GM21447 (cell line): ENCODE results near the gene ABHD4.
A peak's percentile ranks its signal among the peaks of the same experiment; 100 is the strongest.
"Not testable (repeated sequence)": the region's sequence is repeated elsewhere in the genome, so short reads cannot be mapped to it uniquely, and the experiment has no call there.

ENCODE experiments used
- ATAC-seq: cut with Tn5 transposase; IDR thresholded peaks from one replicate; pipeline ENCODE4 v1.9.1; 2021; ENCODE audit not compliant: unreplicated experiment

ABHD4 gene

DNA sequence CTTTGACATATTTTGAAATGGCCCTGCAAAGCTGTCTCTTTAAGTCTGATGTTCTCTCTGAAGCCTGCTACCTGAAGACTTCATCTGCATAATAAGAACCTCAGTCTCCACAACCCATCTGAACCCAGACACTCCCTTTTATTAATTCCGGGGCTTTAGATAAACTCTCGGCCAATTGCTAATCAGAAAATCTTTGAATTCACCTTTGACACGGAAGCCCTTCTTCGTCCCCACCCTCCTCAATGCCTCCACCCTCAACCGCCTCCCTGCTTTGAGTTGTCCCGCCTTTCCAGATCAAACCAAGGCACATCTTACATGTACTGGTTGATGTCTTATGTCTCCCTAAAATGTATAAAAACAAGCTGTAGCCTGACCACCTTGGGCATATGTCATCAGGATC is 28.5 kb downstream of the ABHD4 start:
- no peak for ATAC-seq

- ATAC-seq: no peak
Observed at GRCh38 chr14:22627506-22628263, 29.6 kb downstream of the ABHD4 start.

DNA sequence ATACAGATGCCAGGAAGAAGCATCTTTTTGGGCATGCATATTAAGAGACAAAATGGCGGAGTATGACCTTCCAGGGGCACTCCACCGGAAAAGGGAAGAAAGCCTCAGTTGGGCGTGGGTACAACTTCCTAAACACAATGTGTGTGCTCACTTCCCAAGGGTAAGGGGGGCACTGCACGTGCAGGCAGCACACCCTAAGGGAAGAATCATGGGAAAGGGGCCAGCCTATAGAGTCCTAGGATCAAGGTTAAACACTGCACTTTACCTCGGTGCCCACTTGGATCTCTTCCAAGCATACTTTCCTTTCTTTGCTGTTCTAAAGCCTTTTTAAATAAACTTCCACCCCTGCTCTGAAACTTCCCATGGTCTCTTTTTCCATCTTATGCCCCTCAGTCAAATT is 31.3 kb downstream of the ABHD4 start:
- no peak for ATAC-seq

DNA sequence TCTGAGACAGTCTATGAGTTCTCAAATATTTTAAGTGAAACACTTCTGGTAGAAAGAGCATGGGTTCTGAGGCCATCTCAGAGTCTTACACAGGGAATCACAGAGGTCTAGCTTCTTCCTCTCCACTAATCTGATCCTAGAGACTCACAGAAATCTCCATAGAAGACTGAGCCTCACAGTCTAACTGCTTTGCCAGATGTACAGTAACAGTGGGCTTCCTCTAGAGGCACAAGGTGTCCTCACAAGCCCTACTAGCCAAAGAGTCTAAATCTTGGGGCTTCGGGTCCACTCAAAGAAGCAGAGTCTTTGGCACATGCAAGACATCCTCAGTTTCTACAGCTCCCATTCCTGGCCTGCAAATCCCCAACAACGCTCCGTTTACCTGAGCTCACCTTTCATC is 32.0 kb downstream of the ABHD4 start:
- ATAC-seq: no peak

DNA sequence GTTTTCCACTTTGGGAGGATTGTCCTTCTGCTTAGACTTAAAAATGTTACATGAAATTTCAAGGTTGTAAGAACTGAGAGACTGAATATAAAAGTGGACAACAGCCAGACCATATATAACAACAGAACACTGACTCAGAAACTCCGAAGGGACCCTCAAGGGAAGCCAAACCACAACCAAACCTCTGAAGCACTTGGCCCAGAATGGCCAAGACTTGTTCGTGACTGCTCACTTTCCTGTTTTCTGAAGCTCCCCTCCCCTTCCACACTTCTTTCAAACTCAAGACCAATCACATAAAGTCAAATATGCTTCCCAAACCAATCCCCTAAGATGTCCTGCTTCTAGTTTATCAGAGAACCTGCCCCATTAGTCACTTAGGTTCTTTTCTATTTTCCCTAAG is 32.4 kb downstream of the ABHD4 start:
- ATAC-seq: no peak

DNA sequence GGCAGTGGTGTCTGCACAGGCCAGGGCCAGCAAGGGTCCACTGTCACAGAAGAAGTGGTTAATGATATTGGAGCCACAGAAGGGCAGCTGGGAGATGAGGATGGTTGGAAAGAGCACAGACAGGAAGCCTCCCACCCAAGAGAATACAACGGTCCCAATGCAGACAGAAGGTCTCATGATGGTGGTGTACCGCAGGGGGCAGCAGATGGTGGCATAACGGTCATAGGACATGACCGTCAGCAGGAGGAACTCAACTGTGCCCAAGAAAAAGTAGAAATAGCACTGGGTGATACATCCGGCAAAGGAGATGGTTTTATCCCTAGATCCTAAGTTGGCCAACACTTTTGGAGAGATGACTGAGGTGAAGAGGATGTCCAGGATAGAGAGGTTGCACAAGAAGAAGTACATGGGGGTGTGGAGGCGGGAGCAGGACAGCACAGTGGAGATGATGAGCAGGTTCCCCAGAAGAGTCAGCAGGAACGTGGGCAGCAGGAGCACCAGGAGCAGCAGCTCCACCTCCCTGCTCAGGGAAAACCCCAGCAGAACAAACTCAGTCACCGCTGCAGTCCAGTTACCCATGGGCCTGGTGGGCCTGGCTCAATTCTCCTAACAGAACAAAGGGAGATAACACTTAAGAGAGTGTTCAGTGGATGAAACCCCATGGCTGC is 36.3 kb downstream of the ABHD4 start:
- ATAC-seq: no peak

GRCh38 chr14:22635980-22636379 is 37.9 kb downstream of the ABHD4 start:
- ATAC-seq: not testable (repeated sequence)

- ATAC-seq: no peak
Observed at GRCh38 chr14:22640192-22640591, 42.1 kb downstream of the ABHD4 start.

DNA sequence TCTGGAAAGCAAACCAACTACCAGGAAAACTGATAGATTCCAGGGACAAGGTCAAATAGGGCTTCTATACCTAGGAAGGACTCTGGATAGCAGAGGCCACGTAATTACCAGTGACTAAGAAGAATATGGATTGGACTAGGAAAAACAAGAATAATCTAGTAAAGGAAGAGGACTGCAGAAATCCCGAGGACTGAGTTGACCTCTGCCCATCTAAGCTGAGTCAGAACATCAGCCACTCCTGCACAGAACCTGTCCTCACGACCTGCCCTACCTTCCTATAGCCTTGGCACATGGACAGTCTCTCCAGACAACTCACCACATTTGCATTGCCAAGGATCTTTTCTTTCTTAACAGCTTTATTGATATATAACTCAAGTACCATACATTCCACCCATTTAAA is 43.7 kb downstream of the ABHD4 start:
- no peak for ATAC-seq

- no peak for ATAC-seq
Observed at GRCh38 chr14:22644305-22644635, 46.2 kb downstream of the ABHD4 start, which contains the start of gene OR6J1. Gene OR6J1 (minus strand): TSS chr14:22644352. CDS start chr14:22634811, 9,541 bp downstream.

- ATAC-seq: no peak
Observed at GRCh38 chr14:22646570-22647254, 48.6 kb downstream of the ABHD4 start.

DNA sequence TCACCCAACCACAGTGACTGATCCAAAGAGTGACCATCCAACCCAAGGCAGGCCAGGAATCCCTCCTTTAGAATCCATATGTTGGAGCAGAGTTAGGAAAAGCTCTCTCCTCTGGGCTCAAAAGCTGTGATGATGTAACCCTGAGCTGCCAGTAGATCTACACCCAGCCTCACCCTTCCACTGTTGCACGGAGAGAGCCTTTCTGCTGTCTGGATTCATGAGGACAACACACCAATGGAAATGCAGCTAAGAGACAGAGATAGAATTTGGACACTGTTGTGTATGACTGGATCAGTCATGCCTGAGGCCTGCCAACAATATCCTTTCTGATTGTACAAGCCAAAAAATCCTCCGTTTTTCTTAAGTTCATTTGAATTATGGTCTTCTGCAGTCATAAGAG is 50.4 kb downstream of the ABHD4 start:
- ATAC-seq: no peak

DNA sequence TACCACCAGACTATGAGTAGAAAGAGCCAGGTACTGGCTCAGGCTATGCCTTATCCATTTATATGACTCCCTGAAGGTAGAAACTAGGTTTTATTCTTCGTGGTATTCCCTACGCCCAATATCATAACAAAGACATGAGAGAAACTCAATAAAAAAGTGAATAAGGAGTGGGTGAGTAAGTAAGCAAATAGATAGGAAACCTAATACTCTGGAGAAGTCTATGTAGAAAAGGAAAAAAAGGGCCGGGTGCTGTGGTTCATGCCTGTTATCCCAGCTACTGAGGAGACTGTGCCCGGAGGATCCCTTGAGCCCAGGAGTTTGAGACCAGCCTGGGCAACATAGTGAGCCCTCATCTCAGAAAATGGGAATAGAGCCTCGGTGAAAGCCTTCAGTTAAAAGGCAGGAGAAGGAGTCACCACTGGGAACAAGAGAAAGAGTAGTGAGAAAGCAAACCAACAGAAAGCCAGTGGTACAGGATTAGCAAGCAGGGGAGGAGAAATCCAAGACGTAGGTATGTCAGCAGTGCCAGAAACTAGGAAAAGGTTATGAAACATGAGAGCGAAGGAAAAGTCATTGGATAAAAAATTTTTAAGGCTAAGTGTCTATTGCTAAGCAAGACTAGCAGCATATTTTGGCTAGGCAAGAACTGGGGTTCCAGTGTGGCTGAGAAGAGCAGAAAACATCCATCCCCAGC is 52.1 kb downstream of the ABHD4 start:
- no peak for ATAC-seq

DNA sequence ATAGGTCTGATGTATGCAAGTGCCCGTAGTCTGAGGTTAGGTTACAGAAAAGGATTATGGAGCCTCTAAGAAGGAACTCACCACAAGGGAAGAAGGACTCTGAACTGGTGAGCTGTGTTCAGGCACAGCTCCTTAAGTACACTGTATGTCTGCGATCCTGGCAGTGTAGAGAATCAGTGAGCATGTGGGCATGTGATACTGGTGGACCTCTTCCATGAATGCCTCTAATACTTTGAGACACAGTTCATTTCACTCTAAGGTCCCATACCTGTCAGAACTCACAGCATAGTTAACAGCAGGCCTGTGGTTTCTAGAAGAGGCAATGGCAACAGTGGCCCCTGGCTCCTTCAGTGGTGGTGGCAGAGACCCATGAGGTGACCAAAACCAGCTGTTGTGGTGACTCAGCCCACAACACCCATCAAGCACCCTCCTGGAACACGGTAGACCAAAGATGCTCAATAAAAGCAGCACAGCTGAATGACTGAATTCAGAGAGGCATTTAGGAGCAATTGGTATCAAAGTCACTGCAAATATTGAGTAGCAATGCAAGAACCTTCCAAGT is 52.9 kb downstream of the ABHD4 start:
- no peak for ATAC-seq

GRCh38 chr14:22651586-22651985 is 53.5 kb downstream of the ABHD4 start:
- no peak for ATAC-seq

DNA sequence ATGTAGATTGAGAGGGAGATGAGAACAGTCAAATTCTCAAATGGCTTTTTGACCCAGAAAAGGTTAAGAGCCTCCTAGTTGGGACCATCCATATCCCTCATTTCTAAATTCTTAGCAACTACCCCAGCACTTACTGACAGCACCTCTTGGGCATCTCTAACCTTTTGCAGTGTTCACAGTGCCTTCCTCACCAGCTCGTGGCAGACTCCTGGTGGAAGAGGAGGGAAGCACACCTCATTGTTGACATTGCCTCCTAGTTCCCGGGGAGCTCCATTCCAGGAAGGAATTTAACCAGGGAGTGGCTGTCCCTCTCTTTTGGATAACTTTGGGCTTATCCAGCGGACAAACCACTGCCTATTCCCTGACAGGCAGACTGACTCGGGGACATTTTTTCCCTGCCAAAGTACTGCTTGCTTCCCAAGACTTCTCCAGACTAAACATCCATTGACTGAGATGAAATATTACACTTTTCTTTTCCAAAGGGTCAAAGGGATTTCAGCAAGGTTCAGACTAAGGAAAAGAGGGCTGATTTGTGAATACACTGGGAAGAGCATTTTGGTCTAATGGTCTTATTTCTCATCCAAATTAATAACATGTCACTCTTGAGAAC is 55.0 kb downstream of the ABHD4 start:
- peak; percentile 61 for ATAC-seq

DNA sequence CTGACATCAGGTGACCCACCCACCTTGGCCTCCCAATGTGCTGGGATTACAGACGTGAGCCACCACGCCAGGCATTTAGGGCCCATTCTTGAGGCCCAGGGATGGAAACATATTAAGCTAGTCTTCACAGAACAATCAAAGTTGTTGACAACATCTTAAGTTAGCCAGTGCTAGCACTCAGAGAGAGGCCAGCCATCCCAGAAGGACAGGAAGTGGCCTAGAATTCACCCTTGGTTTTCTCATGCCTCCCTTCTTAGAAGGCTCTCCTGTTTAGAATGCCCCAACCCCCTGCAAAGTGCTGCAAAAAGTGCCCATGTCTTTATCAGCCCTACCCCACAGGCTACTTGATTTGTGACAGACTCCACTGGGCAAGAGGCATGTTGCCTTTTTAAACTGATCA is 58.1 kb downstream of the ABHD4 start:
- no peak for ATAC-seq

GRCh38 chr14:22656945-22657731 is 59.0 kb downstream of the ABHD4 start:
- ATAC-seq: no peak

GRCh38 chr14:22657861-22658260 is 59.8 kb downstream of the ABHD4 start:
- no peak for ATAC-seq

DNA sequence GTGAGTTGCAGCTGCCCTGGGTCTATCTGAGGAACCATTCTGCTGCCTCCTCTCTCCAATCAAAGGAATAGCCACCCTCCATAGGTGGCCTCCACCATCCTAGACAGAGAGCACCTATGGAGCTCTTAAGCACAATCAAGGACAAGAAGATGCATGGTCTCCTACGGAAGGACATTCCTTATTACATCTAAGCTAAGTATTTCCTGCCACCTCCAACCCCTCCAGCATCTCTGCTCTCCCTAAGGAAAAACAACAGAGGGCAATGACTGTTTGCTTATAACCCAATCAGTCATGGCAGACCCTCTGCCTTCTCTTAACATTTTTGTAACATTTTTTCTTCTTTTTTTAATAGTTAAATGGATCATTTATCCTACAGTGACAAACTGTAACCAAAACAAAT is 60.8 kb downstream of the ABHD4 start:
- no peak for ATAC-seq
